ENCODE measurements around the gene PMIS2.

DNA sequence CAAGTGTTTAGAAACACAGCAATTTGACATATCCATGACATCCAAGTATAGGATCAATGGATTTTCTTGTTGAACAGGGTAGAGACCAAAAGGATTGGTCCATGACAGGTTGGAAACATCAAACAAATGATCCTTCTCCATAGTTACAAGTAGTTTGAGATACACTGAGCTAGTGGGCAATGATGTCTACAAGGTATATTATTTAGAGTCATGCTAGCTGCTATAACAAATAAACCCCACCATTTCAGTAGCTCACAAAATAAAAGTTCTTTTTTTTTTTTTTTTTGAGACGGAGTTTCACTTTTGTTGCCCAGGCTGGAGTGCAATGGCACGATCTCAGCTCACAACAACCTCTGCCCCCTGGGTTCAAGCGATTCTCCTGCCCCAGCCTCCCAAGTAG lies 21.7 kb downstream of the PMIS2 start:
- TF ChIP-seq, protein P1, sequence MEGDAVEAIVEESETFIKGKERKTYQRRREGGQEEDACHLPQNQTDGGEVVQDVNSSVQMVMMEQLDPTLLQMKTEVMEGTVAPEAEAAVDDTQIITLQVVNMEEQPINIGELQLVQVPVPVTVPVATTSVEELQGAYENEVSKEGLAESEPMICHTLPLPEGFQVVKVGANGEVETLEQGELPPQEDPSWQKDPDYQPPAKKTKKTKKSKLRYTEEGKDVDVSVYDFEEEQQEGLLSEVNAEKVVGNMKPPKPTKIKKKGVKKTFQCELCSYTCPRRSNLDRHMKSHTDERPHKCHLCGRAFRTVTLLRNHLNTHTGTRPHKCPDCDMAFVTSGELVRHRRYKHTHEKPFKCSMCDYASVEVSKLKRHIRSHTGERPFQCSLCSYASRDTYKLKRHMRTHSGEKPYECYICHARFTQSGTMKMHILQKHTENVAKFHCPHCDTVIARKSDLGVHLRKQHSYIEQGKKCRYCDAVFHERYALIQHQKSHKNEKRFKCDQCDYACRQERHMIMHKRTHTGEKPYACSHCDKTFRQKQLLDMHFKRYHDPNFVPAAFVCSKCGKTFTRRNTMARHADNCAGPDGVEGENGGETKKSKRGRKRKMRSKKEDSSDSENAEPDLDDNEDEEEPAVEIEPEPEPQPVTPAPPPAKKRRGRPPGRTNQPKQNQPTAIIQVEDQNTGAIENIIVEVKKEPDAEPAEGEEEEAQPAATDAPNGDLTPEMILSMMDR (IDR thresholded peaks at IDR 0.05; ENCODE audit: low read depth, low read length) = no peak
- TF ChIP-seq POLR2A (IDR thresholded peaks at IDR 0.05; ENCODE audit: extremely low read depth, insufficient read length) = no peak

Data from NB4 (cell line).